ENCODE results near the gene TMEM229A.

GRCh38 chr7:124032369-124033094 lies at the start of gene TMEM229A:
- TF ChIP-seq CTCF (IDR thresholded peaks at IDR 0.05) (no peak), POLR2A (IDR thresholded peaks at IDR 0.05) (no peak)

Data from heart left ventricle (tissue), 13 donors.